Hepatocyte (in vitro differentiated cells): ENCODE data around the gene SOSTDC1. TPM values are rescaled to one million over a fixed set of nuclear protein-coding genes. Genes with fewer than 3 reads are reported as not detected.

Experiments
- DNase-seq: peaks from one replicate; pipeline ENCODE4 v3.0.0-alpha.2; 2016; ENCODE audit warnings: low spot score
- H2AFZ ChIP-seq: fragments of 200-600 bp; sonication (generic); 2 replicates; pipeline ENCODE4 v1.6.0; 2016; ENCODE audit warnings: antibody characterized with exemption, mild to moderate bottlenecking
- H3K27ac ChIP-seq: fragments of 200-600 bp; sonication (generic); 2 replicates; pipeline ENCODE4 v1.5.1; 2016; ENCODE audit warnings: mild to moderate bottlenecking
- H3K27me3 ChIP-seq: fragments of 200-600 bp; sonication (generic); 2 replicates; pipeline ENCODE4 v1.6.1; 2016
- H3K36me3 ChIP-seq: fragments of 200-600 bp; sonication (generic); replicated peaks from 2 replicates; pipeline ENCODE4 v1.5.1; 2016; ENCODE audit warnings: low read depth; ENCODE audit not compliant: insufficient read depth
- H3K4me1 ChIP-seq: fragments of 200-600 bp; sonication (generic); 2 replicates; pipeline ENCODE4 v1.5.1; 2016; ENCODE audit warnings: mild to moderate bottlenecking, moderate library complexity; ENCODE audit not compliant: insufficient read depth
- H3K4me2 ChIP-seq: fragments of 200-600 bp; sonication (generic); 2 replicates; pipeline ENCODE4 v1.6.0; 2016
- H3K4me3 ChIP-seq: fragments of 200-600 bp; sonication (generic); 2 replicates; pipeline ENCODE4 v1.5.1; 2016; ENCODE audit warnings: mild to moderate bottlenecking
- H3K79me2 ChIP-seq: fragments of 200-600 bp; sonication (generic); 2 replicates; pipeline ENCODE4 v1.6.0; 2017; ENCODE audit warnings: mild to moderate bottlenecking
- H3K9me2 ChIP-seq: fragments of 200-600 bp; sonication (generic); replicated peaks from 2 replicates; pipeline ENCODE4 v1.6.0; 2017; ENCODE audit warnings: mild to moderate bottlenecking; ENCODE audit not compliant: insufficient read depth
- H3K9me3 ChIP-seq: fragments of 200-600 bp; sonication (generic); 2 replicates; pipeline ENCODE4 v1.5.1; 2016; ENCODE audit warnings: low read depth, mild to moderate bottlenecking
- H4K20me1 ChIP-seq: fragments of 200-600 bp; sonication (generic); 2 replicates; pipeline ENCODE4 v1.6.0; 2016; ENCODE audit warnings: mild to moderate bottlenecking; ENCODE audit not compliant: insufficient read depth, poor library complexity, severe bottlenecking
- EZH2 ChIP-seq: fragments of 200-600 bp; sonication (generic); IDR thresholded peaks from 2 replicates; pipeline ENCODE4 v1.6.1; 2016; ENCODE audit warnings: antibody characterized with exemption, mild to moderate bottlenecking, borderline replicate concordance
- EZH2phosphoT487 ChIP-seq: fragments of 200-600 bp; sonication (generic); IDR thresholded peaks from one replicate; pipeline ENCODE4 v1.6.1; 2018; ENCODE audit warnings: antibody characterized with exemption, mild to moderate bottlenecking, low read depth, moderate library complexity; ENCODE audit not compliant: unreplicated experiment, severe bottlenecking
- WGBS: methylation state at CpG from one replicate; pipeline ENCODE4 v1.1.6; 2016; ENCODE audit warnings: low lambda C conversion rate; ENCODE audit errors: missing lambda C conversion rate; 5-methylcytosine and 5-hydroxymethylcytosine counted together
- polyA plus RNA-seq: library from polyadenylated mRNA; unstranded; fragments of >200 nt; fragmentation: Nextera tagmentation; extraction: Ambion mirVana; gene quantifications from 2 replicates; pipeline ENCODE4 v1.2.1, GENCODE V29; 2016
- total RNA-seq: library from RNA; depleted of rRNA; stranded (reverse); fragments of >200 nt; gene quantifications from 2 replicates; pipeline ENCODE4 v1.2.3, GENCODE V29; 2014
- TF ChIP-seq, protein P1 (sequence below): fragments of 200-600 bp; sonication (generic); IDR thresholded peaks from 2 replicates; pipeline ENCODE4 v1.5.1; 2016; ENCODE audit warnings: antibody characterized with exemption, mild to moderate bottlenecking; ENCODE audit not compliant: poor library complexity

The SOSTDC1 gene
- total and polyA plus RNA-seq, 2 experiments from 2014 or later, result 38.5 to 71.5 TPM

DNA sequence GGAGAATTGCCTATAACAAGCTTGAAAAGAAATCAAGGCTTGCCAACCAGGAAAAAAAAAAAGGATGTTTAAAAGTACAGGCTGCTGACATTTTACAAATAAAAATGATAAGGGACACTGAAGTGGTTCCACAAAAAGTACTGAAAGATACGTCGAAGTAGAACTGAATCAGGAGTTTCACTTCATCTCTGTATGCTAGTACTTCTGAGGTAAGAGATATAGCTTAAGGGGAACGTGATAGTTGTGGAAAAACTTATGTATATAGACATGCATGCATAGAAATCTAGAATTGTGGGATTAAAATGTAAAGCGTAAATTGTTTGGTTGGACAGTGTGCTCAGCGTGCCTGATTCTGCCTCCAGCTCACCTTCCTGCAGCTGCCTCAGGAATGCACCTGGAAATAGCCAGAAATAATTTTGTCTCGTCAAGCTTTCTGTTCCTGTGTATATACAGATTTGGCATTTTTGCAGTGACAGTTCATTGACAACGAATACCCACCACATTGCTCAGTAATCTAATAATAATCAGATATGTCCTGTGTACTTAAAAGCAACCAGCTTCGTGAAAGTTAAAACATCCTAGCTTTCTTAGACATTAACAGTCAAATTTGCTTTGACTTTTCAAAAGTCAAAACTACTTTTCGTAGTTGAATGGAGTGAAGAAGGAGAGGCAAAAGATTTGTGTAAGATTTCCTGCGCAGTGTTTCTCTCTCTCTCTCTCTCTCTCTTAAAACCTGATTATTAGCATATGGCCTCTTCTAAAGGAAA lies 1.4 kb downstream of the SOSTDC1 start:
- no peak for TF ChIP-seq EZH2
- TF ChIP-seq, protein P1, sequence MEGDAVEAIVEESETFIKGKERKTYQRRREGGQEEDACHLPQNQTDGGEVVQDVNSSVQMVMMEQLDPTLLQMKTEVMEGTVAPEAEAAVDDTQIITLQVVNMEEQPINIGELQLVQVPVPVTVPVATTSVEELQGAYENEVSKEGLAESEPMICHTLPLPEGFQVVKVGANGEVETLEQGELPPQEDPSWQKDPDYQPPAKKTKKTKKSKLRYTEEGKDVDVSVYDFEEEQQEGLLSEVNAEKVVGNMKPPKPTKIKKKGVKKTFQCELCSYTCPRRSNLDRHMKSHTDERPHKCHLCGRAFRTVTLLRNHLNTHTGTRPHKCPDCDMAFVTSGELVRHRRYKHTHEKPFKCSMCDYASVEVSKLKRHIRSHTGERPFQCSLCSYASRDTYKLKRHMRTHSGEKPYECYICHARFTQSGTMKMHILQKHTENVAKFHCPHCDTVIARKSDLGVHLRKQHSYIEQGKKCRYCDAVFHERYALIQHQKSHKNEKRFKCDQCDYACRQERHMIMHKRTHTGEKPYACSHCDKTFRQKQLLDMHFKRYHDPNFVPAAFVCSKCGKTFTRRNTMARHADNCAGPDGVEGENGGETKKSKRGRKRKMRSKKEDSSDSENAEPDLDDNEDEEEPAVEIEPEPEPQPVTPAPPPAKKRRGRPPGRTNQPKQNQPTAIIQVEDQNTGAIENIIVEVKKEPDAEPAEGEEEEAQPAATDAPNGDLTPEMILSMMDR, result no peak
- TF ChIP-seq EZH2phosphoT487, result no peak
- no peak for DNase-seq
- peak overlapping the region; percentile 14 for H3K4me3 ChIP-seq
- WGBS, result 30% methylated on average over 10 of the region's 10 CpGs
- H3K36me3 ChIP-seq, result no peaks in the 10 kb centered on the region
- no peaks in the 10 kb centered on the region for H3K9me3 ChIP-seq
- peaks cover 13% of the 10 kb centered on the region for H3K79me2 ChIP-seq
- H3K4me2 ChIP-seq, result peak overlapping the region; percentile 67
- H3K9me2 ChIP-seq, result no peaks in the 10 kb centered on the region
- H3K27me3 ChIP-seq, result no peaks in the 10 kb centered on the region
- H4K20me1 ChIP-seq, result no peaks in the 10 kb centered on the region
- H2AFZ ChIP-seq, result no peak overlapping the region
- H3K27ac ChIP-seq, result peak overlapping the region; percentile 76
- H3K4me1 ChIP-seq, result peaks cover 10% of the 10 kb centered on the region

DNA sequence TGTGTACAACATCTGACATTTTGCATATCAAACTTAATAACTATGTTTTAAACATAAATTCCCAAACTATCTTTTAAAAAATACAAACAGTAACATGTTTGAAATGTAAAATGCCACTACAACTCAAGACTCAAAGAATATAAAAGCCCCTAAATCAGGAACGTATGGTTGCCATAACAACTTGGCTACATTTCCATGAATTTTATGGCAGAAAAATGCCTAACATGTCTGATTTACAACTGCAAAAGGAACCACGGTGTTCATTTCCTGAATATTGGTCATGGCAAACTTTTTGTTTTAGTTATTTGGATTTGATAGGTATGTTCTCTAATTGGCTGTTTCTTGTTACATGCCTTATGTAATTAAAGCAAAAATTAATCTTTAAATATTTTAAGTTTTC lies 2.0 kb downstream of the SOSTDC1 start:
- H3K4me3 ChIP-seq, result peak overlapping the region; percentile 14

DNA sequence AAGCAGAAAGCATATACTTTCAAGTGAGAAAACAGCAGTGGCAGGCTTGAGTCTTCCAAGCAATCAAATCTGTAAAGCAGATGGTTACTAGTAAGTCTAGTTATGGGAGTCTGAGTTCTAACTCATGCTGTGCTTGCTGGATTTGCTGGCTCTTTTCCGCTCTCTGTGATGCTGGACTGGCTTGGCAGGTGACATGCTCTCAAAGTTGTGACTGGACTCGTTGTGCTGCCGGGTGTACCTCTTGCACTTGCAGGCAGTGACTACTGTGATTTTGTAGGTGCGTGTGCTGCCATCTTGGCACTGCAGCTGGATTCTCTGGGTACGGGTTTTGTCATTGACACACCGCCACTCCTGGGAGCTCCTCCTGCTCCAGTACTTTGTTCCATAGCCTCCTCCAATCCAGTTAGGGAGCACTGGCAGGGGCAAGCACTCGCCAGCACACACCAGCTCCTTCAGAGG lies 3.1 kb downstream of the SOSTDC1 start:
- no peak overlapping the region for H2AFZ ChIP-seq
- peak overlapping the region; percentile 14 for H3K4me3 ChIP-seq
- H3K9me2 ChIP-seq, result no peaks in the 10 kb centered on the region
- WGBS, result 95% methylated on average over 7 of the region's 7 CpGs
- no peak for DNase-seq
- H3K36me3 ChIP-seq, result no peaks in the 10 kb centered on the region
- H3K9me3 ChIP-seq, result no peaks in the 10 kb centered on the region
- H3K4me1 ChIP-seq, result peaks cover 10% of the 10 kb centered on the region
- H3K27me3 ChIP-seq, result no peaks in the 10 kb centered on the region
- H3K79me2 ChIP-seq, result peaks cover 13% of the 10 kb centered on the region
- no peak for TF ChIP-seq EZH2phosphoT487
- TF ChIP-seq EZH2, result no peak
- TF ChIP-seq, protein P1, result no peak
- peak overlapping the region; percentile 67 for H3K4me2 ChIP-seq
- H4K20me1 ChIP-seq, result no peaks in the 10 kb centered on the region
- no peak overlapping the region for H3K27ac ChIP-seq

More for the DNA sequence above, 2.0 kb downstream of the SOSTDC1 start:
- WGBS, result 36% methylated on average over 2 of the region's 2 CpGs
- Histone ChIP-seq H2AFZ (no peak overlapping the region), H3K4me2 (peak overlapping the region; percentile 67), H3K36me3 (no peaks in the 10 kb centered on the region), H3K27me3 (no peaks in the 10 kb centered on the region), H3K4me1 (peaks cover 10% of the 10 kb centered on the region), H3K27ac (peak overlapping the region; percentile 76), H3K9me3 (no peaks in the 10 kb centered on the region), H3K79me2 (peaks cover 13% of the 10 kb centered on the region), H3K9me2 (no peaks in the 10 kb centered on the region), H4K20me1 (no peaks in the 10 kb centered on the region)
- TF ChIP-seq, protein P1, result no peak
- TF ChIP-seq EZH2phosphoT487 (no peak), EZH2 (no peak)
- DNase-seq, result no peak
